HCT116 (cell line): ENCODE results near the gene HEXA. TPM values are rescaled to one million over a fixed set of nuclear protein-coding genes. Genes with fewer than 3 reads are reported as not detected.

ENCODE experiments used
- ATAC-seq: fragments of 200-7000 bp; cut with Tn5 transposase; 2 replicates; pipeline ENCODE4 v1.9.1; 2020; ENCODE audit warnings: mild to moderate bottlenecking, moderate library complexity
- BruUV-seq: library from RNA; stranded (reverse); fragments of 400-500 nt; replicated peaks from 2 replicates; lab custom pipeline; 2021; lab: Mats Ljungman, UMichigan
- CTCF ChIA-PET: fragments of 300-600 bp; sonication (Branson Sonifier 250); formaldehyde crosslinking; loops from one replicate; lab custom pipeline; 2021; ENCODE audit warnings: antibody characterized with exemption; lab: Charles Lee
- POLR2A ChIA-PET: fragments of 300-600, 350-600 bp; sonication (Branson Sonifier 250); formaldehyde crosslinking; loops from one replicate; lab custom pipeline; 2021; ENCODE audit warnings: antibody characterized with exemption; lab: Charles Lee
- RAD21 ChIA-PET, 2 experiments: fragments of 300-600 bp; sonication (Branson Sonifier 250); formaldehyde crosslinking; loops; one replicate each; lab custom pipeline; 2023; ENCODE audit warnings: low total read pairs in 2 of 2; ENCODE audit not compliant: uncharacterized antibody in 2 of 2, unreplicated experiment in 2 of 2, low non-redundant PET in 1 of 2; lab: Charles Lee
- DNase-seq: peaks from one replicate; pipeline ENCODE4 v3.0.0-alpha.2; 2010; ENCODE audit warnings: low read depth, low spot score
- H2AFZ ChIP-seq: fragments of 200-600 bp; shearing (Covaris generic), sonication (generic); 2 replicates; pipeline ENCODE4 v1.6.1; 2017; ENCODE audit warnings: low read depth, mixed run types, mixed read lengths, antibody characterized with exemption, low read length; ENCODE audit not compliant: poor library complexity, severe bottlenecking
- H3K27ac ChIP-seq: 2 replicates; pipeline ENCODE4 v1.5.1; 2012; ENCODE audit warnings: low read depth, low read length
- H3K27me3 ChIP-seq: fragments of 200-600 bp; sonication (generic); 2 replicates; pipeline ENCODE4 v1.6.1; 2016; ENCODE audit warnings: mixed run types, low read length, mixed read lengths; ENCODE audit not compliant: insufficient read depth
- H3K36me3 ChIP-seq, 2 experiments: fragments of 200-500 bp in 1 of 2; fragments of 200-600 bp in 1 of 2; sonication (Bioruptor generic) in 1 of 2; sonication (generic) in 1 of 2; 2 replicates each; pipeline versions ENCODE4 v1.5.1 to v1.6.1; 2014 to 2016; ENCODE audit warnings: low read length in 2 of 2, inconsistent platforms in 1 of 2, mixed read lengths in 1 of 2, mixed run types in 1 of 2; ENCODE audit not compliant: insufficient read depth in 2 of 2, control insufficient read depth in 1 of 2
- H3K4me1 ChIP-seq, 2 experiments: fragments of 200-600 bp in 1 of 2; sonication (generic) in 1 of 2; 2 replicates each; pipeline versions ENCODE4 v1.5.1 to v1.6.1; 2012 to 2017; ENCODE audit warnings: low read length in 2 of 2, inconsistent platforms in 1 of 2, mild to moderate bottlenecking in 1 of 2, mixed read lengths in 1 of 2, mixed run types in 1 of 2, moderate library complexity in 1 of 2; ENCODE audit not compliant: insufficient read depth in 2 of 2, control insufficient read depth in 1 of 2
- H3K4me2 ChIP-seq: fragments of 200-600 bp; sonication (generic); 2 replicates; pipeline ENCODE4 v1.6.1; 2017; ENCODE audit warnings: mixed run types, low read length, mixed read lengths
- H3K4me3 ChIP-seq, 2 experiments: fragments of 200-600 bp in 1 of 2; sonication (generic) in 1 of 2; replicated peaks in 1 of 2; 2 replicates each; pipeline ENCODE4 v1.5.1; 2011 to 2016; ENCODE audit warnings: low read length in 2 of 2, control low read depth in 1 of 2, low read depth in 1 of 2, mild to moderate bottlenecking in 1 of 2, mixed read lengths in 1 of 2, mixed run types in 1 of 2
- H3K79me2 ChIP-seq: fragments of 200-600 bp; sonication (generic); 2 replicates; pipeline ENCODE4 v1.6.1; 2017; ENCODE audit warnings: mild to moderate bottlenecking, mixed run types, low read length, moderate library complexity, mixed read lengths; ENCODE audit not compliant: insufficient read depth
- H3K9ac ChIP-seq: fragments of 200-600 bp; sonication (generic); 2 replicates; pipeline ENCODE4 v1.6.1; 2016; ENCODE audit warnings: low read length, mixed read lengths
- H3K9me2 ChIP-seq: fragments of 200-600 bp; sonication (generic), shearing (Covaris generic); 2 replicates; pipeline ENCODE4 v1.6.1; 2017; ENCODE audit warnings: mixed run types, mild to moderate bottlenecking, moderate library complexity; ENCODE audit not compliant: insufficient read depth
- H3K9me3 ChIP-seq, 2 experiments: fragments of 200-500 bp in 1 of 2; fragments of 200-600 bp in 1 of 2; sonication (Bioruptor generic) in 1 of 2; sonication (generic) in 1 of 2; 2 replicates each; pipeline ENCODE4 v1.6.1; 2014 to 2017; ENCODE audit warnings: low read length in 2 of 2, mixed read lengths in 2 of 2, inconsistent platforms in 1 of 2, low read depth in 1 of 2, mild to moderate bottlenecking in 1 of 2, mixed run types in 1 of 2, moderate library complexity in 1 of 2; ENCODE audit not compliant: control insufficient read depth in 1 of 2, insufficient read depth in 1 of 2
- H4K20me1 ChIP-seq: fragments of 200-600 bp; sonication (generic), shearing (Covaris generic); 2 replicates; pipeline ENCODE4 v1.6.1; 2017; ENCODE audit warnings: mixed run types, mild to moderate bottlenecking, moderate library complexity; ENCODE audit not compliant: insufficient read depth
- ATF3 ChIP-seq: IDR thresholded peaks from 2 replicates; pipeline ENCODE4 v1.6.1; 2012
- CBX3 ChIP-seq: IDR thresholded peaks from 2 replicates; pipeline ENCODE4 v1.6.1; 2012; ENCODE audit warnings: low read depth
- ELF1 ChIP-seq: IDR thresholded peaks from 2 replicates; pipeline ENCODE4 v1.6.1; 2012; ENCODE audit warnings: low read depth, borderline replicate concordance
- EZH2 ChIP-seq: fragments of 200-600 bp; sonication (generic); IDR thresholded peaks from 2 replicates; pipeline ENCODE4 v1.6.1; 2017; ENCODE audit warnings: antibody characterized with exemption, mixed run types
- FOSL1 ChIP-seq: IDR thresholded peaks from 2 replicates; pipeline ENCODE4 v1.6.1; 2012; ENCODE audit warnings: low read depth
- JUND ChIP-seq: IDR thresholded peaks from 2 replicates; pipeline ENCODE4 v1.6.1; 2012
- POLR2A ChIP-seq: IDR thresholded peaks from 2 replicates; pipeline ENCODE4 v1.7.0; 2011; ENCODE audit warnings: borderline replicate concordance; ENCODE audit not compliant: insufficient read depth, insufficient read length; ENCODE audit errors: extremely low read depth
- POLR2AphosphoS5 ChIP-seq: IDR thresholded peaks from 2 replicates; pipeline ENCODE4 v1.6.1; 2011; ENCODE audit warnings: mild to moderate bottlenecking, low read depth, low read length, moderate library complexity
- RAD21 ChIP-seq: IDR thresholded peaks from 2 replicates; pipeline ENCODE4 v1.6.1; 2012; ENCODE audit warnings: low read depth, mild to moderate bottlenecking
- REST ChIP-seq: IDR thresholded peaks from 2 replicates; pipeline ENCODE4 v1.6.1; 2012; ENCODE audit warnings: low read depth
- SIN3A ChIP-seq: IDR thresholded peaks from 2 replicates; pipeline ENCODE4 v1.6.1; 2012; ENCODE audit warnings: low read depth
- SP1 ChIP-seq: IDR thresholded peaks from 2 replicates; pipeline ENCODE4 v1.6.1; 2012; ENCODE audit warnings: low read depth
- TCF7L2 ChIP-seq: IDR thresholded peaks from 2 replicates; pipeline ENCODE4 v1.7.0; 2011; ENCODE audit warnings: borderline replicate concordance, inconsistent platforms; ENCODE audit not compliant: insufficient read depth, insufficient read length; ENCODE audit errors: extremely low read depth
- YY1 ChIP-seq: IDR thresholded peaks from 2 replicates; pipeline ENCODE4 v1.6.1; 2011; ENCODE audit warnings: low read length, low read depth, moderate library complexity, mild to moderate bottlenecking; ENCODE audit not compliant: insufficient replicate concordance; ENCODE audit errors: extremely low read depth
- intact Hi-C: fragments of 100-400 bp; cut with micrococcal nuclease; formaldehyde crosslinking; loops from 2 replicates; pipeline ENCODE4 v1.10.0; 2022
- total RNA-seq: library from RNA; stranded (reverse); gene quantifications from one replicate; pipeline ENCODE4 v1.2.1, GENCODE V29; 2021; ENCODE audit not compliant: unreplicated experiment
- TF ChIP-seq, protein P1 (sequence below): IDR thresholded peaks from 2 replicates; pipeline ENCODE4 v1.6.1; 2012
- TF ChIP-seq, protein P2 (sequence below), 3 experiments: fragments of 200-600 bp in 1 of 3; sonication (generic) in 1 of 3; IDR thresholded peaks in 2 of 3; conservative IDR thresholded peaks in 1 of 3; 2 replicates each; pipeline ENCODE4 v1.5.1; 2012 to 2017; ENCODE audit warnings: low read depth in 2 of 3, low read length in 2 of 3, antibody characterized with exemption in 1 of 3, borderline replicate concordance in 1 of 3, control low read depth in 1 of 3, mild to moderate bottlenecking in 1 of 3, mixed read lengths in 1 of 3, mixed run types in 1 of 3, moderate library complexity in 1 of 3; ENCODE audit not compliant: insufficient read depth in 1 of 3

HEXA gene
- total RNA-seq, 1 experiment from 2014 or later, result 57.1 TPM

GRCh38 chr15:72340366-72340765 lies 35.4 kb downstream of the HEXA start:
- TF ChIP-seq, protein P1, sequence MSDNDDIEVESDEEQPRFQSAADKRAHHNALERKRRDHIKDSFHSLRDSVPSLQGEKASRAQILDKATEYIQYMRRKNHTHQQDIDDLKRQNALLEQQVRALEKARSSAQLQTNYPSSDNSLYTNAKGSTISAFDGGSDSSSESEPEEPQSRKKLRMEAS, result no peak
- no peak for TF ChIP-seq REST
- TF ChIP-seq POLR2AphosphoS5, result no peak
- TF ChIP-seq YY1, result no peak
- TF ChIP-seq ELF1, result no peak
- TF ChIP-seq, protein P2, sequence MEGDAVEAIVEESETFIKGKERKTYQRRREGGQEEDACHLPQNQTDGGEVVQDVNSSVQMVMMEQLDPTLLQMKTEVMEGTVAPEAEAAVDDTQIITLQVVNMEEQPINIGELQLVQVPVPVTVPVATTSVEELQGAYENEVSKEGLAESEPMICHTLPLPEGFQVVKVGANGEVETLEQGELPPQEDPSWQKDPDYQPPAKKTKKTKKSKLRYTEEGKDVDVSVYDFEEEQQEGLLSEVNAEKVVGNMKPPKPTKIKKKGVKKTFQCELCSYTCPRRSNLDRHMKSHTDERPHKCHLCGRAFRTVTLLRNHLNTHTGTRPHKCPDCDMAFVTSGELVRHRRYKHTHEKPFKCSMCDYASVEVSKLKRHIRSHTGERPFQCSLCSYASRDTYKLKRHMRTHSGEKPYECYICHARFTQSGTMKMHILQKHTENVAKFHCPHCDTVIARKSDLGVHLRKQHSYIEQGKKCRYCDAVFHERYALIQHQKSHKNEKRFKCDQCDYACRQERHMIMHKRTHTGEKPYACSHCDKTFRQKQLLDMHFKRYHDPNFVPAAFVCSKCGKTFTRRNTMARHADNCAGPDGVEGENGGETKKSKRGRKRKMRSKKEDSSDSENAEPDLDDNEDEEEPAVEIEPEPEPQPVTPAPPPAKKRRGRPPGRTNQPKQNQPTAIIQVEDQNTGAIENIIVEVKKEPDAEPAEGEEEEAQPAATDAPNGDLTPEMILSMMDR (IDR thresholded peaks at IDR 0.05 in 2 of 3, conservative IDR thresholded peaks at IDR 0.05 in 1 of 3; ENCODE audit: borderline replicate concordance in 1 of 3, insufficient read depth in 1 of 3, low read depth in 2 of 3, low read length in 2 of 3), result no peak
- no peak for TF ChIP-seq POLR2A
- TF ChIP-seq SIN3A, result no peak
- TF ChIP-seq ATF3, result no peak
- no peak for TF ChIP-seq EZH2
- no peak for TF ChIP-seq SP1
- TF ChIP-seq CBX3, result no peak
- TF ChIP-seq RAD21, result no peak
- no peak for TF ChIP-seq JUND
- TF ChIP-seq FOSL1, result no peak
- TF ChIP-seq TCF7L2, result no peak
- Histone ChIP-seq H3K9me3 (no peaks in the 10 kb centered on the region), H2AFZ (no peak overlapping the region), H3K4me1 (peaks cover 0 to 3% of the 10 kb centered on the region in 2 experiments; a peak in 1 of 4 replicates), H3K36me3 (0 out of 4 replicates have a peak, but pooled peaks cover 0 to 3% of the 10 kb centered on the region in 2 experiments), H4K20me1 (no peaks in the 10 kb centered on the region), H3K79me2 (no peaks in the 10 kb centered on the region), H3K27me3 (no peaks in the 10 kb centered on the region), H3K4me3 (no peak overlapping the region), H3K9ac (no peak overlapping the region), H3K27ac (no peak overlapping the region), H3K4me2 (no peak overlapping the region), H3K9me2 (no peaks in the 10 kb centered on the region)
- CTCF ChIA-PET, result no interaction called here
- DNase-seq (no peak), ATAC-seq (no peak)
- POLR2A ChIA-PET, result no interaction called here
- RAD21 ChIA-PET, result interaction anchor here in 1 of 2 experiments (0.7 kb wide), 1 partner anchor 222 kb away, joined by 5 read pairs; the partner anchor contains the start of gene MYO9A
- BruUV-seq, result no TSS peak
- intact Hi-C loops, result loop anchor here (5.0 kb wide), 1 partner anchor 257 kb away; no protein-coding TSS in a partner anchor
